GM19397 (cell line): ENCODE results near the gene CD81.

ENCODE experiments used
- ATAC-seq: cut with Tn5 transposase; IDR thresholded peaks from one replicate; pipeline ENCODE4 v1.9.1; 2021; ENCODE audit warnings: mild to moderate bottlenecking, moderate library complexity; ENCODE audit not compliant: unreplicated experiment

CD81 gene

DNA sequence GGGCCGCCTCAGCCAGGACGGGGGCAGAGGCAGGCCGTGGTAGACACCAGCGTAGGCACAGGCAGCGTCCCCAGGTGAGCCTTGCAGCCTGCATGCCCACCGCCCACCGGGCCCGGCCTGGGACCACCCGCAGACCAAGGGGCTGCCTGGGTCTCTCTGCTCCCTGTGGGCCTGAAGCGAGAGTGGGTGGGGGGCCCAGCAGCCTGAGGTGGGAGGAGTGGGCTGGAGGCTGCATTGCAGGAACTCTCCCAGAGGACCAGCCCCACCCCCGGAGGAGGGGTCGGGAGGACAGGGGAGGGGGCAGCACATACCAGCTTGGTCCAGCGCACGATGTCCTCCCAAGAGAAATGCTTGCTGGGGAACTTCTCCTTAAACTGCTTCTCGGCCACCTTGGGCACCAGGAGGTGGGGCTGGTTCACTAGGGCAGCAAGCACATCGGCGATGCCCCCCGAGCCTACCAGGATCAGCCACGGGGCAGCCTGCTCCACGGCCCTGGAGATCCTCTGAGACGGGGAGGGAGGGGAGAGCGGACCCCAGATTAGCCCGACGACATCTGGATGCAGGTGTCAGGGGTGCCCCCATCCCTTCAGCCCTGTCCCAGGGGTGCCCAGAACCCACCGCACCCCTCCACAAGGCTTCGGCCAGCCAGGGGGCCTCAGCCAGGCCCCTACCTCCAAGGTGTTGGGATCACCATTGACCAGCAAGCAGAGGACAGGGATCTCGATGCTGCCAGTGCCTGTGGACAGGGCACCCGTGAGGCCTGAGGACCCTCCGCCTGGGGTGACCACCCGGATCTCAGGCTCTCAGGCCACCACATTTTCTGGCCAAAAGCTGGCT, 41.0 kb downstream of the CD81 start:
- ATAC-seq, result no peak

GRCh38 chr11:2418693-2419360, 41.7 kb downstream of the CD81 start:
- ATAC-seq, result no peak

- no peak for ATAC-seq
Measured at GRCh38 chr11:2419638-2420501, 42.8 kb downstream of the CD81 start.

DNA sequence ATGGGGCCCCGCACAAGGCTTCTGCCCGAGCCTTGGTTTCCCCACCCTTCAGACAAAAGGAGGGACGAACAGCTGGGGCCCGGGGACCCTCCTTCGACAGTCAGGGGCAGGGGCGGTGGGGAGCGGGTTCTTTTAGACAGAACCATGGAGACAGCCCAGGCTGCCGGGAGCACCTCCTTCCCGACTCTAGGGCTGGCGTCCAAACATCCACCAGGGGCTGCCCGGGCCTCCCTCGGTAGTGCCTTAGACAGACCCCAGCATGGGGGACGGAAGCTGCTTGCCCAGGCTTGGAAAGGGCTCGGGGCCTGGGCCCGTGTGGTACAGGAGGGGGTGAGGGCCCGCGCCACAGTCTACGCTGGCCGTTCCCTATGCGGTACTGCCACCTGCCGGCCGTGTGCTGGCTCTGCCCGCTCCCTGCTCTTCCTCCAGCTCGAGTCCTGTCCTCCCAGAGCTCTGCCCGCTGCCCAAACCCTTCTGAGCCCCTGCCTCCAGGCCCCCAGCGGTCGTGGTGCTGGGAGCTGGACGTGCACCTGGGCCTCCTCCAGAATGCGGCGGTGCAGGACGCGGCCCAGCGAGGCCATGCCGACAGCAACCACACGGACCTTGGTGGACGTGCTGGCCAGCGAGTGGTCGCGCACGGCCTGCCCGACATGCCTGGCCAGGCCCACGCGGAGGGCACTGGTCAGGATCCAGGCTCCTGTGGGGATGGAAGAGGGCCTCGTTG, 43.6 kb downstream of the CD81 start:
- no peak for ATAC-seq

GRCh38 chr11:2421226-2421994, 44.3 kb downstream of the CD81 start:
- ATAC-seq, result no peak

DNA sequence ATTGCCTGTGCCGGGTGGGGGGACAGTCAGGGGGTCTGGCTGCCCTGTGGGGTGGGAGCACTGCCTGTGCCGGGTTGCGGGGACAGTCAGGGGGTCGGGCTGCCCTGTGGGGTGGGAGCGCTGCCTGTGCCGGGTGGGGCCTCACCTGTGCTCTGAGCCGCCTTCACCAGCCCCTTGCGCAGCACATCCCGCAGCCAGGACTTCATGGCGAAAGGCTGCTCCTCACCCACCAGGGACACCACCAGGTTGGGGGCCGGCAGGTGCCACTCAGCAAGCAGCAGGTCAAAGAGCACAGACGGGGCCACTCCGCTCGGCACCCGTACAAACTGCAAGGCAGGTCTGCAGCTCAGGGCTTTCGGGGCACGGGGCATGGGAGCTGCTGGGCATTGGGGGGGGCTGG, 44.9 kb downstream of the CD81 start:
- ATAC-seq, result no peak

DNA sequence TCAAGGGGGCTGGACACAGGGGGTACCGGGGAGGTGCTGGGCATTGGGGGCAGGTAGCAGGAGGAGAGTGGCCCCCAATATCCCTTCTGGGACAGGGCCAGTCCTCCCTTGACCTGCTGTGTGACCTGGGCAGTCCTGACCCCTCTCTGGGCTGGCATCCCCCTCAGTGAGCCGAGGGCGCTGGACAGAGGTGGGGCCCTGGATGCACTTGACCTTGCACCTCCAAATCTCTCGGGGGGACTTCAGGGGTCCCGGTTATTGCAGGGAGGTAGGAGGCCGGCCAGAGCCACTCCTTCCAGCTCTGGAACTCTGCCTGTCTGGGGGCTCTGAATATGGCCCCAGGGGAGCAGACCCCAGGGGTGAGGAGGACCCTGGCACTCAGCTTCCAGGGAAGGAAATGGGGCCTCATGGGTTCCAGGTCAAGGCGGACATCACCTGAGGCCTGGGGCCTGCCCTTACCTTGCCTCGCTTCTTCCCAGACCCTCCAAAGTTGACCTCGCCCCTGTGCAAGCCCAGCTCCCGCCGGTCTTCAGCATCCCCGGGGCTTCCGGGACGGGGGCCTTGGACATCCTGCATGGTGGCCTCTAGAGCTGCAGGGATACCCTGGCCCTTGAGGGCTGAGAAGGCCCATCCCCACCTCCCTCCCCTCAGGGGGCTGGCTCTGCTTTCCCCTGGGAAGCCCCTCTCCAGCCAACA, 45.5 kb downstream of the CD81 start:
- no peak for ATAC-seq

GRCh38 chr11:2423157-2424025, 46.3 kb downstream of the CD81 start:
- ATAC-seq, result no peak

DNA sequence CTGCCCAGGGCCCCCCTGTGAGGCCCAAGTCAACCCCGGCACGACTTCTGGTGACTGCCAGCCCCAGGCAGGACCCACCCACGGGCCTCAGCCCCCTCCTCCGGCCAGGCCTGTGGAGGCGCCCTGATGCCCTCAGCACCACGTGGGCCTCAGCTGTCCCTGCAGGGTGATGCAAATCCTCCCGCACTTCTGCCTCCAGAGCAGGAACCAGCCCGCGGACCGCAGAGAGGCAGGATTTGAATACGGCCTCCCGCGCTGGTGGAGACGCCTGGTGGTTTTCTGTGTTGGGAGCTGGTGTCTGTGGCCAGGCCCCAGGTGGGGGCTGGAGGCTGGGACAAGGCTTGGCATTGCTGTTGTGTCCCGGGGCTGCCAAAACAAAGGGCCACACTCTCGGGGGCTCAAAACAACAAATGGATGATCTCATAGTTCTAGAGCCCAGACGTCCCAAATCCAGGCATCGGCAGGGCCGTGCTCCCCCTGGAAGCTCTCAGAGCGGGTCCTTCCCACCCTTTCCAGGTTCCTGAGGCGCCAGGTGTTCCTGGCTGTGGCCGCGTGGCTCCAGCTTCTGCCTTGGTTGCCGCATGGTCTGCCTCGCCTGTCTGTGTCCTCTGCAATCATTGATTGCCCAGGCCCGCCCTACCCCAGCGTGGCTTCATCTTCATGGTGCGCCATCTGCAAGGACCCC, 47.8 kb downstream of the CD81 start:
- no peak for ATAC-seq

DNA sequence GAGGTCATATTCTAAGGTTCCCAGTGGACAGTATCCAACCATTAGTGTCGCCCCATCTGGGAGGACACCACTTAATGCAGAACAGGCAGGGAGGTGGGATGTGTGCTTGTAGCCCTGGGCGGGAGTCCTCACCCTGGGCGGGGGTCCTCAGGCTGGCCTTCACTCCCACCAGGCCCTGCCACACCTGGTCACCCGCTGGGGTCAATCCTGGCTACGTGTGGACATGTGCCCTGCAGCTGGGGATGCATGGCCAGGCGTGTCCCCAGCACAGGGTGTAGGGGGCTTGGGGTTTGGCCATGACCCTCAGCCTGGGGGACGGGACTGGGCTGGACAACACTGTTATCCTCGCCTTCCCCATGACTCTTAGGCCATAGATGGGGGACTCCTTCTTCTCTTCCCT, 48.4 kb downstream of the CD81 start:
- no peak for ATAC-seq

GRCh38 chr11:2426221-2426620, 49.1 kb downstream of the CD81 start:
- ATAC-seq, result no peak

- no peak for ATAC-seq
Measured at GRCh38 chr11:2426826-2427521, 49.9 kb downstream of the CD81 start.

DNA sequence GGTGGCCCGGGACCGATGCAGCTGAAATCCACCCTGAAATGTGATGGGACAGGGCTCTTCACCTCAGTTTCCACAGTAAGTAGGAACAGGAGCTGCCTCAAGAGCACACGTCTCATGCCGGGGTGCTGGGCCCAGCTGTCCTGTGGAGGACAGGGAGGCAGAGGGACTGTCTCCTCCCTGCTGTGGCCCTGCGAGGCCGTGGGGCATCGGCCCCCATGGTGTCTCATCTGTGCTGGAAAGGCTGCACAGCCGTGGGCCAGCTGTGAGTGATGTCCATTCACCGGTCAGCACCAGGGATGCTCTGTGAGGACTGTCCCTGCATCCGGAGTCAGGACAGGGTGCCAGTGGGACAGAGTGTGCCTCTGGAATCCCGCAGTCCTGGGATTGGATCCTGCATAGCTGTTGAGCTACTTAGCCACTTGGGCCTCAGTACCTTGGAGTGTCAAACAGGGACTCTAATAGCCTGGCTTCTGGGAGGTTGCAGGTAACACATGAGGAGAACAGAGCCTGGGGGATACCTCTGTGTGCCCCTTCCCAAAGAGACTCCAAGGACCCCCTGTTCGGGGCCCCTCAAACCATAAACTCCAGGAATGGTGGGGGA, 50.7 kb downstream of the CD81 start:
- ATAC-seq, result no peak

DNA sequence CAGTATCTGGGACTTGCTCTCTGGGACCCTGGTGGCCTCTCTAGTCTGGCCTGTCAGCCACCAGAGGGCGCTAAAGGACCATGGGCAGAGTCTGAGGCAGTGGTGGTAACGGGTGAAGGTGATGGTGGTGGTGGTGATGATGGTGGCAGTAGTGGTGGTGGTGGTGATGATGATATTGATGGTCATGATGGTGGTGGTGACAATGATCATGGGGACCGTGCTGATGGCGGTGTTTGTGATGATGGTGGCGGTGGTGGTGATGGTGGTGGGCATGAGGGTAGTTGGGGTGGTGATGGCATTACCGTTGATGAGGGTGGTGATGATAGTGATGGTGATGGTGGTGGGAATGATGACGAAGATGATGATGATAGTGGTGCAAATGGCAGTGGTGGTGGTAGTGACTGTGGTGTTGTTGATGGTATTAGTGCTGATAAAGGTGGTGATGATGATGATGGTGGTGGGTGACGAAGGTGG, 51.2 kb downstream of the CD81 start:
- ATAC-seq, result no peak

DNA sequence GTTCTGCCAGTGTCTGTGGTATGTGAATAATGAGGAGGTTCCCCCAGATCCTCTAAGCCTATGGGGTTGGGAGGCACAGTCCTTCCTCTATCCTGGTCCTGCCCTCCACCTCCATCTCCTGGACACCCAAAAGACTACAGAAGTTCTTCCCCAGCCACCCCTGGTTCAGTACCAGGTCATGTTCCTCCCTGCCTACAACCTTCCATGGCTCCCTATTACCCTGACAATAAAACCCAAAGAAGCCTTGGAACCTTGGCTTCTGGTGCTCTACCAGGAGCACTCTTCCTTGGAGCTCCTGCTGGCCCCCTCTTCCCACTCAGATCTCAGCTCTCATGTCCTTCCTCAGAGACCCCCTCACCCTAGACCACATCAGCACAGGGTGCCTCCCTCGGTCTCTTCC, 54.3 kb downstream of the CD81 start:
- ATAC-seq, result no peak

- ATAC-seq, result no peak
Measured at GRCh38 chr11:2432171-2432621, 55.1 kb downstream of the CD81 start.

DNA sequence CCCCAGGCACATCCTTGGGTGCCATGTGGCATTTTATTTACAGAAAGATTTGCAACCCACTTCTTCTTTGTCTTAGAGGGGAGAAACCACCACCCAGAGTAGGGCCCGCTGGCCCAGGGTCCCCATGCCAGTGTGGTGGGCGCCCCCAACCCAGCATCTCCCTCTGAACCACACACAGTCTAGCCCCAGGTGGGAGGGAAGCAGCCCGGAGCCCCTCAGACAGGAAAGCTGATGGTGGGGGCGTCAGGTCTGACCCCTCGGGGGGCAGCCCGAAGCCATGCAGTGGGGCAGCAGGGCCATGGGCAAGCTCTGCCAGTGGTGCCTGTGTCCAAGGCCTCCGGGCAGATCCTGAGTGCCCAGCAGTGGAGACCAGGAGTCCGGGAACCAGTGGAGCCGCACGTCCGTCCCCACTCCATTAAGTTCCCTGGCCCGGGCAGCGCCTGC, 55.5 kb downstream of the CD81 start:
- no peak for ATAC-seq
